Measurements from ENCODE around the gene PAK1.

PAK1 gene

DNA sequence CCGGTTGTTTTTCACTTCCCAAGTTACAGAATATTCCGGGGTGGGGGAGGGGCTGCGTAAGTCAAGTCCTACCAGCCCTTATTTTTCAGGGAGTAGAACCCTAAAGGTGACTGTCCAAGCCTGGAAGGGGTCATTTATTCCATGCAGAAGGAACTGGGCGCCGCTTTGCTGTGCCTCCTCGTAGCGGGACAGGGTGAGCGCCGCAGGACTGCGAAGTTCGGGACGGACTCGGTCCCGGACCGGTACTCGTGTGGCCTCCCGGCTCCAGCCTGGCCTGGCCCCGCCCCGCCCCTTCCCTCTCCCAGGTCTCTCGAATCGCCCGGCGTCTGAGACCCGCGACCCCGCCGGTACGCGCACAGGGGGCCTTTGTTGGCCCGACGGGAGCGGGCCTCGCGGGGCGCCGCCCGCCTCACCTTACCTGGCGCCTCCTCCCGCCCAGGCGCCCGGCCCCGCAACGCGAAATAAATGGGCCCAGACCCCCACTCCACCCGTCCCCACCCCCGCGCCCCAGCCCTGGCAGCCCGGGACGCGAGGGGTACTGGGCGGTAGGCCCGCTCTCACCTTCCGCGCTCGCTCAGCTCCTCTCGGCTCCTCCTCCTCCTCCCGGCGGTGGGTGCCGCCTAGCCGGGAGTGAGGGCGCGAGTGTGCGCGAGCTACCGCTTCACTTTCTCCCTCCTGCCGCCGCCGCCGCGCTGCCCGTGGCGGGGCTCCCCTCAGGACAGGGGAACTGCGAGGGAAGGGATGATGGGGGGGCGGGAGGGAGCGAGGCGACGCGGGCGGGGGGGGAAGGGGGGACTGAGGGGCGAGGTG is 698 bp downstream of the PAK1 start:
- FAIRE-seq: no peak

GRCh38 chr11:77471558-77472193 is 2.2 kb downstream of the PAK1 start:
- no peak for FAIRE-seq

DNA sequence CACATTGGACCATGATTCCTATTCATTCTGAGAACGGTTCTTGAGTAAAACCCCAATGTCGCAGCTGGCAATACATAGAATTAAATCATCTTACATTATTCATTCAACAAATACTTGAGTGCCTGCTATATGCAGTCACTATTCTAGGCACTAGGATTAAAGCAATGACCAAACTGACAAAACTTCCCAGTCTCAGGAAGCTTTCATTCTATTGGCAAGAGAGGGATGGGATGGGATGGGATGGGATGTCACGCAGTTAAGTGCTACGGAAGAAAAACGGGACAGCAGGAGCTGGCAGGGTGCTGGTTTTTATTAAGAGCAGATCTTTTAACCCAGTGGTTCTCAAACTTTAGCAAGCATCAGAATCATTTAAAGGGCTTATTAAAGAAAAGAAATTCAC is 2.9 kb downstream of the PAK1 start:
- FAIRE-seq: no peak

- no peak for FAIRE-seq
These were observed 3.4 kb downstream of the PAK1 start for GRCh38 chr11:77470504-77470903.

DNA sequence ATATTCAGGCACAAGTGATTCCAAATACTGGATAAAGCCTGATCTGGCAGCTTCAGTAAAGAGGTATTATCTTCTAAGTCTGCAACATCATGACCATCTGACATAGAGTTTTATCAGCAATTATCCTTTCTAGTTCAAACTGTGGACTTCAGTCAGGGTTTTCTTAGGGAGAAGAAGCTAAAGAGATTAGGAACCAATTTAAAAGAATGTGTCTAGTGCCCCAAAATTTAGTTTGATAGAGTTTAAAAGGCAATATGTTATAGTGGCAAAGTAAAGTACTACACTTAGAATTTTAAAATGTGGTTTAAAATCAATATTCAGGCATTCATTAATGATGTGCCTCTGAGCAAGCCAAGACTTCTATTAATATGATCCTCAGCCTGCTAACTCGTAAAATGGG is 5.4 kb downstream of the PAK1 start:
- FAIRE-seq: no peak

DNA sequence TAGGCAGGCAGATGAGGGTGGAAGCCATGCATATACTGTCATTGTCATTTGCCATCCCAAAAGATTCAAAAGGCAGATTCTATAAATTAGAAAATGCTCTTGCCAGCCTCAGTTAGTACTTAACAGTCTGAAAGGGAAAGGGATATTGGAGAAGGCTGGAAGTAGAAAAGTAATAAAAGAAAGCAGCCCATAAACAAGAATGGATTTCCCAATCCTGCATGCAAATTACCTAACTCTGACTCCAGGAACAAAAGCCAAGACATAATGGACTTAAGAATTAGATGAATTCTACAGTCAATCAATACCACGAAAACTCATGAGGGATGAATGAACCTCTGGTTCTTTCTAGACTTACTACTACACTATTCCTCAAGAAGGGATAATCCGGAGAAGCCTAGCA is 5.9 kb downstream of the PAK1 start:
- no peak for FAIRE-seq

DNA sequence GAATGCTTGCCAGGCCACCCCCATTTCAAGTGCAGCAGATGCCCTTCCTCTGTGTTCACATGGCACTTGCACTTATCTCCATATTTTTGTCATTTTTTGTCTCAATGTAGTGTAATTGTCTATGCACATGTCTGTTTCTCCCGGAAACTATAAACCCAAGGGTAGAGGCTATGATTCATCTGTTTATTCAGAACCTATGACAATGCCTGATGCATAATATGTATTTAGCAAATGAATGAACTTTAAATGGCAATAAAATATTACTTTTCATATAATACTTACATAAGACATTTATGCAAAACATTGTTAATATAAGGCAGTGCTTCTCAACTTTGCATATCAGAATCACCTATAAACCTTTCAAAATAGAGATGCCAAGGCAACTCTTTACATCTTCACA is 6.7 kb downstream of the PAK1 start:
- peak; percentile 74 for FAIRE-seq

DNA sequence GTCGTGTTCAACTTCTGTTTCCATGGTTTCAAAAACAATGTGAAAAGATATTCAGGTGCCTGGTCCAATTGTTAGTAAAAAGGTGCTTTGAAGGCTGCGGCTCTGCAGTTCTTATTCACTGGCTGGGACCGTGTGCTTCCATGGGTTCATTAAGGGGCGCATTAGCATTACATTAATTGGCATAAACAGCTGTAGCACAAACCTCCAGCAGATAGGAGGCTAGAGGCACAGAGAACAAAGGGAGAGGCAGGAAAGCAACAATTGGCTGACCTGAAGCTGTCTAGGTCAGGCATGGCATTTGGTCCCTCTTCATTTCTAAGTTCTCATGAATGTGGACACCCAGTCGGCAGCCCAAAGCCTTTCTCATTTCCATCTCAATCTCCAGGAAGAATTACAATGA is 16.6 kb downstream of the PAK1 start:
- FAIRE-seq: no peak

DNA sequence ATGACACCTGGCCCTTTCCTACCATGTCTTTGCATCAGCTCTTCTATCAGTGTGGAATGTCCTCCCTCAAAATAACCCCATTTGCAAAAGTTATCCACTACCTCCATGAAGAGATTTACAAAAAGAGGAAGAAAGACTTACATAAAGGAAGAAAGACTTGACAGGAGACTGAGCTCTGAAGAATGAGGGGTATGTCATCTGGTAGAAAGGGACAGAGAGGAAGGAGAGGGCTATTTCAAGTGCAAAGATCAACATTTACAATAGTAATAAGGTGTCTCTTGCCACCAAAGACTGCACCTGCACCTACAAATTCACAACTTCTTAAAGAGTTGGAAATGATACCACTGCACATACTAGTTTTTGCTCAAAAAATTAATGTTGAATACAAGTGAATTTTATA is 18.2 kb downstream of the PAK1 start:
- no peak for FAIRE-seq

GRCh38 chr11:77454867-77455655 is 18.8 kb downstream of the PAK1 start:
- no peak for FAIRE-seq

DNA sequence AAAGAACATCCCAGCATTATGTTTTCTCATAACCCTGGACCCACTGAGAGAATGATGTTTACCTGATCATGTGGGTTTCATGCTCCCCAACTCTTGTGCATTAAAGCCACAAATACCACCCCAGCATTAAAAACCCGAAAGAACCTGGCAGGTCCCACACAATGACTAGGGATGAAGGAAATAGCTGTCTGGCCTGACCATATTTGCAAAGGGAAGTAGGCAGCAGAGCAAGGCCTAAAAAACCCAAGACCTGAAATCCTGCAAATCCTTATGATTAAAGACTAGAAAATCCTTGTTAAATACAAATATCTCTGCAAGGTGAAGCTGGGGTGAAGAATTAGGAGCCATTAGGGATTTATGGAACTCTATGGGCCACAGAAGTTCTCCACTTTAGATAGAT is 23.7 kb downstream of the PAK1 start:
- no peak for FAIRE-seq

DNA sequence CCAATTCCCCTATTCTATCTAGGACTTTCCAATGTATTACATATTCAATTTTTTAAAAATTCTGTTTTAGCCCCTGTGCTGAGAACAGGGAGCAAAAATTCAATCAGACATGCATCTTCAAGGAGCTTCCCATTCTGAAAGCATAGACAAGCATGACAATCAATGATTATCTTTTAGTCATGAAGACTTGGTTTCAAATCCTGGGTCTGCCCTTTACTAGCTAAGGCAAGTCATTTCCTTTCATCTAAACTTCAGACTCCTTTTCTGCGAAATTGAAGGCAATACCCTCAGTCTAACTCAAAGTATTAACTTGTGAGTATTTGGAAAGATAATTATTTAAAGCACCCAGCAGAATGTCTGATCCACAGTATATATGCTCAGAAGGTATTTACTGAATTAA is 24.1 kb downstream of the PAK1 start:
- no peak for FAIRE-seq

DNA sequence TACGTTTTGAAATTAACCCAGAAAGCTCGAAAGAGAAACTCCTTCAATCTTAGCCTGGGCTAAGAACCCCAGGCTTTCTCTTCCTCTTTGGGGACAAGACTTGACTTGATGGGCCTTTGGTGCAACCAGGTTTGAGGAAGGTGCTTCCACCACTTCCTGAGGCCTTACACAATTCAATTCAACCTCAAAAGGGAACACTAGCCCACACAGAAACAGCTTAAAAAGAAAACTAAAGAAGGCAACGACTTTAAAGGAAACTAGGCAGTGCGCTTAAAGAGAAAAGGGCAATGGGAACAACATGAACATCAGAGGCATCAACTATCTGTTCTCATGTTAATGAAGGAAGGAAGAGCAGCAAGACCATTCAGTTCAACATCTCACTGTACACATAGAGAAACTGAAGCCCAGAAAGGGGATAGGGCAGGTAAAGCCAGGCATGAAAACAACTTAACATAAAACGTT is 24.8 kb downstream of the PAK1 start:
- no peak for FAIRE-seq

GRCh38 chr11:77448269-77448668 is 25.6 kb downstream of the PAK1 start:
- FAIRE-seq: no peak

DNA sequence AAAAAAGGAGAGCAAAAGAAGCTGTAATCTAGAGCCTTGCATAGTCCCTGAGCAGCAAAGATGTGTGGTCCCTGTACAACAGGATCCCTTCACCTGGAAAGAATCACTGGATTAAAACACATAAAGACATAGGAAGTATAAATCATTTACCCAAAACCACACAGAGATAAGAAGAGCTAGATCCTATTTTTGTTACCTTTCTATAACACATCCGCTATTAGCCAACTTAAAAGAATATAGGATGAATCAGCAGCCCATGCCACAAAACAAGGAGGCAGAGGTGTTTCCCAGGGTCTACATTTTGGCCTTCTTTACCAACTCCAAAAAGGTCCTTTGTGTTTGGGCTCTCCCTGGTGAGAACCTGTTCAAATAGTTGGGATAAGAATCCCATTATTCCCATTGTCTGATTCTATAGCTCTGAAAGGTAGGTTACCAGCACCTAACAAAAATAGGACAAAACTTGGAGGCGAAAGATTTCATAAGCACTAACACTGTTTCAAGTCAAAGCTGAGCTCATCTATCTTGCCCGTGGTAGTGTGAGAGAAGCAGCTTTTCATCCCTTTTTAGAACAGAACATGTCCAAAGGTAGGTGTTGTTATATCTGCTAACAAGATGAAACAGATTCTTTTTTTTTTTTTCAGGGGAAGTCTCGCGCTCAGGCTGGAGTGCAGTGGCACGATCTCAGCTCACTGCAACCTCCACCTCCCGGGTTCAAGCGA is 26.8 kb downstream of the PAK1 start:
- no peak for FAIRE-seq

GRCh38 chr11:77444261-77444660 is 29.6 kb downstream of the PAK1 start:
- FAIRE-seq: no peak

- FAIRE-seq: no peak
These were observed 31.4 kb downstream of the PAK1 start for GRCh38 chr11:77442394-77443053.

- no peak for FAIRE-seq
These were observed 32.5 kb downstream of the PAK1 start for GRCh38 chr11:77441426-77441825.

- no peak for FAIRE-seq
These were observed 33.2 kb downstream of the PAK1 start for GRCh38 chr11:77440678-77441077.

- FAIRE-seq: no peak
These were observed 35.4 kb downstream of the PAK1 start for GRCh38 chr11:77438487-77438886.

- no peak for FAIRE-seq
These were observed 36.9 kb downstream of the PAK1 start for GRCh38 chr11:77436969-77437368.

DNA sequence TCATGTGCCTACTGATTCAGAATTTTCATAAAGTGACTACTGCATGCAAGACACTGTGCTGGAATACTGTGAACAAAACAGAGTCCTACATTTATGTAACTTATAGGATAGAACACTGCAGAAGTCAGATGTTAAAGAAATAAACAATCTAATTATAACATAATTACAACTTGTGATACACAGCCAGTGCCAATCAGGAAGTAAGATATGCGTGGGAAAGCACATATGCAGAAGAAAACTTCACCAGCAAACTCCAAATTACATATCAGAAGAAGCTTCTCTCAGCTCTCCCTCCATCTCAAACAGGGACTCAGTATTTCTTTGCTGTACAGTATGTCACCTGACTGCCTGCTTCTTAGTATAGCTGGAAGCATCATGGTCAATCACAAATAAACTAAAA is 37.4 kb downstream of the PAK1 start:
- no peak for FAIRE-seq
